OCI-LY7 (cell line): ENCODE data around the gene SEMA3C. TPM values are rescaled to one million over a fixed set of nuclear protein-coding genes. Genes with fewer than 3 reads are reported as not detected.

Experiments
- BruUV-seq: library from RNA; stranded (reverse); fragments of 400-500 nt; replicated peaks from 2 replicates; lab custom pipeline; 2021; lab: Mats Ljungman, UMichigan
- CTCF ChIA-PET: fragments of 300-600 bp; sonication (Branson Sonifier 250); formaldehyde crosslinking; loops from one replicate; lab custom pipeline; 2022; ENCODE audit warnings: antibody characterized with exemption; ENCODE audit not compliant: unreplicated experiment; lab: Charles Lee
- POLR2A ChIA-PET: fragments of 300-600 bp; sonication (Branson Sonifier 250); formaldehyde crosslinking; loops from one replicate; lab custom pipeline; 2022; ENCODE audit warnings: antibody characterized with exemption; lab: Charles Lee
- DNase-seq: peaks from one replicate; pipeline ENCODE4 v3.0.0-alpha.2; 2015; ENCODE audit warnings: low spot score
- H2AFZ ChIP-seq: fragments of 200-600 bp; sonication (generic), shearing (Covaris generic); 2 replicates; pipeline ENCODE4 v1.6.1; 2014; ENCODE audit warnings: mild to moderate bottlenecking, antibody characterized with exemption, low read length, moderate library complexity
- H3K27ac ChIP-seq: fragments of 200-600 bp; sonication (generic); 2 replicates; pipeline ENCODE4 v1.5.1; 2014; ENCODE audit warnings: mixed run types, low read depth, mild to moderate bottlenecking, moderate library complexity, low read length, inconsistent platforms; ENCODE audit not compliant: poor library complexity, severe bottlenecking
- H3K36me3 ChIP-seq: fragments of 200-600 bp; sonication (generic); 2 replicates; pipeline ENCODE4 v1.6.1; 2014; ENCODE audit warnings: mild to moderate bottlenecking, antibody characterized with exemption, low read length, moderate library complexity, mixed read lengths; ENCODE audit not compliant: insufficient read depth
- H3K4me1 ChIP-seq: fragments of 200-600 bp; sonication (generic); 2 replicates; pipeline ENCODE4 v1.5.1; 2014; ENCODE audit warnings: mild to moderate bottlenecking, low read length; ENCODE audit not compliant: insufficient read depth, poor library complexity, severe bottlenecking
- H3K4me2 ChIP-seq: fragments of 200-600 bp; sonication (generic); 2 replicates; pipeline ENCODE4 v1.6.1; 2014; ENCODE audit warnings: mild to moderate bottlenecking, low read length
- H3K4me3 ChIP-seq: fragments of 200-600 bp; sonication (generic); 2 replicates; pipeline ENCODE4 v1.5.1; 2014; ENCODE audit warnings: mild to moderate bottlenecking, low read depth, low read length; ENCODE audit not compliant: poor library complexity, severe bottlenecking
- H3K79me2 ChIP-seq: fragments of 200-600 bp; sonication (generic); 2 replicates; pipeline ENCODE4 v1.6.1; 2016; ENCODE audit warnings: low read depth, mild to moderate bottlenecking, low read length, moderate library complexity, mixed read lengths; ENCODE audit not compliant: insufficient read depth
- H3K9me2 ChIP-seq: fragments of 200-600 bp; sonication (generic); 2 replicates; pipeline ENCODE4 v1.6.1; 2016; ENCODE audit warnings: mild to moderate bottlenecking, low read length, mixed read lengths; ENCODE audit not compliant: insufficient read depth
- H3K9me3 ChIP-seq: fragments of 200-600 bp; sonication (generic); 2 replicates; pipeline ENCODE4 v1.6.1; 2014; ENCODE audit warnings: mild to moderate bottlenecking, mixed run types, low read length, mixed read lengths
- H4K20me1 ChIP-seq: fragments of 200-600 bp; sonication (generic); 2 replicates; pipeline ENCODE4 v1.6.1; 2014; ENCODE audit warnings: mild to moderate bottlenecking, antibody characterized with exemption, low read length, moderate library complexity, mixed read lengths; ENCODE audit not compliant: insufficient read depth
- EZH2phosphoT487 ChIP-seq: fragments of 200-600 bp; sonication (generic); IDR thresholded peaks from 2 replicates; pipeline ENCODE4 v1.6.1; 2018; ENCODE audit warnings: low read depth, borderline replicate concordance, mild to moderate bottlenecking, mixed run types, antibody characterized with exemption, low read length, moderate library complexity, mixed read lengths
- intact Hi-C: fragments of 100-400 bp; cut with micrococcal nuclease; formaldehyde crosslinking; loops from one replicate; pipeline ENCODE4 v1.10.0; 2022; ENCODE audit not compliant: unreplicated experiment
- total RNA-seq, 2 experiments: library from RNA; depleted of rRNA in 1 of 2; stranded (reverse); fragments of >200 nt in 1 of 2; shearing (Covaris generic) in 1 of 2; gene quantifications; 2 replicates each; pipeline ENCODE4 v1.2.3, GENCODE V29; 2014 to 2022
- TF ChIP-seq, protein P1 (sequence below): fragments of 200-600 bp; sonication (generic); conservative IDR thresholded peaks from 2 replicates; pipeline ENCODE4 v1.5.1; 2014; ENCODE audit warnings: mild to moderate bottlenecking, antibody characterized with exemption, low read length, moderate library complexity, mixed read lengths

Gene SEMA3C
- total RNA-seq, 2 experiments from 2014 or later: not detected

DNA sequence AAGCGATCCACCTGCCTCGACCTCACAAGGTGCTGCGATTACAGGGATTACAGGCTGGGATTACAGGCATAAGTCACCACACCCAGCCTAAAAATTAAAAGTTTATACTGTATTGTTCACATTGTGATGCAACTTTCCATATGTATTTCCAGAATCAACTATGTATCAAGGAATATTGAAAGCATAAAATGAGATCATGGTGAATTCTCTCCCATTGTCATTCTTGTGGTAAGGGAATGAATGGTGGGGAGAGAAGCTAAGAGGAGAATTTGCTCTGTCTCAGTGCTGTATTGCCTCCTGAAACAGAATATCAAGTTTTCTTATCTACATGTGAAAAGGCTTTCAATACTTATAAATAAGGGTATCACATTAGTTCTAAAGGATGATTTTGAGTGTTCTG is 198.7 kb downstream of the SEMA3C start:
- Histone ChIP-seq H2AFZ (no peak overlapping the region), H4K20me1 (no peaks in the 10 kb centered on the region), H3K4me1 (no peaks in the 10 kb centered on the region), H3K4me3 (no peak overlapping the region), H3K36me3 (no peaks in the 10 kb centered on the region), H3K9me2 (no peaks in the 10 kb centered on the region), H3K4me2 (no peak overlapping the region), H3K27ac (no peak overlapping the region), H3K9me3 (no peaks in the 10 kb centered on the region), H3K79me2 (no peaks in the 10 kb centered on the region)
- no peak for TF ChIP-seq EZH2phosphoT487
- TF ChIP-seq, protein P1, sequence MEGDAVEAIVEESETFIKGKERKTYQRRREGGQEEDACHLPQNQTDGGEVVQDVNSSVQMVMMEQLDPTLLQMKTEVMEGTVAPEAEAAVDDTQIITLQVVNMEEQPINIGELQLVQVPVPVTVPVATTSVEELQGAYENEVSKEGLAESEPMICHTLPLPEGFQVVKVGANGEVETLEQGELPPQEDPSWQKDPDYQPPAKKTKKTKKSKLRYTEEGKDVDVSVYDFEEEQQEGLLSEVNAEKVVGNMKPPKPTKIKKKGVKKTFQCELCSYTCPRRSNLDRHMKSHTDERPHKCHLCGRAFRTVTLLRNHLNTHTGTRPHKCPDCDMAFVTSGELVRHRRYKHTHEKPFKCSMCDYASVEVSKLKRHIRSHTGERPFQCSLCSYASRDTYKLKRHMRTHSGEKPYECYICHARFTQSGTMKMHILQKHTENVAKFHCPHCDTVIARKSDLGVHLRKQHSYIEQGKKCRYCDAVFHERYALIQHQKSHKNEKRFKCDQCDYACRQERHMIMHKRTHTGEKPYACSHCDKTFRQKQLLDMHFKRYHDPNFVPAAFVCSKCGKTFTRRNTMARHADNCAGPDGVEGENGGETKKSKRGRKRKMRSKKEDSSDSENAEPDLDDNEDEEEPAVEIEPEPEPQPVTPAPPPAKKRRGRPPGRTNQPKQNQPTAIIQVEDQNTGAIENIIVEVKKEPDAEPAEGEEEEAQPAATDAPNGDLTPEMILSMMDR: no peak
- intact Hi-C loops: no loop called here
- CTCF ChIA-PET: no interaction called here
- POLR2A ChIA-PET: no interaction called here
- BruUV-seq: no TSS peak
- no peak for DNase-seq

DNA sequence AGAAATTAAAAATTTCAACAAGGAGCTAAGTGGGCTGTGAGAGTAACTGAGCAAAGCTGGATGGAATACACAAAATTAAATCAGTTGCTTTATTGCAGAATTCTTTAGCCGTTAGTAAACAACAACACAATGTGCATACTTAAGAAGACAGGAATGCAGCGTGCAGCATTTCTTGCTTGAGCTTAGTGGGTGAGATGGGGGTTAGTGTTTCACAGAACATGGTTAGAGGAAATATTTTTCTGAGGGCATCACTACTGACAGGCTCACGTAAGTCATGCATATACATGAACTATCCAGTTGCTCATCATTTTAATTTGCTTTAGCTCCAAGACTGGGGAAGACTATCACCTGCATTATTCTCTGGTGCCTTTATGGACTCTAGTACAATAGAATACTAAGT is 199.6 kb downstream of the SEMA3C start:
- no TSS peak for BruUV-seq
- POLR2A ChIA-PET: no interaction called here
- TF ChIP-seq, protein P1: no peak
- no peak for TF ChIP-seq EZH2phosphoT487
- intact Hi-C loops: no loop called here
- Histone ChIP-seq H3K79me2 (no peaks in the 10 kb centered on the region), H3K4me1 (no peaks in the 10 kb centered on the region), H4K20me1 (no peaks in the 10 kb centered on the region), H2AFZ (no peak overlapping the region), H3K4me3 (no peak overlapping the region), H3K36me3 (no peaks in the 10 kb centered on the region), H3K4me2 (no peak overlapping the region), H3K9me3 (no peaks in the 10 kb centered on the region), H3K27ac (no peak overlapping the region), H3K9me2 (no peaks in the 10 kb centered on the region)
- no peak for DNase-seq
- CTCF ChIA-PET: no interaction called here

DNA sequence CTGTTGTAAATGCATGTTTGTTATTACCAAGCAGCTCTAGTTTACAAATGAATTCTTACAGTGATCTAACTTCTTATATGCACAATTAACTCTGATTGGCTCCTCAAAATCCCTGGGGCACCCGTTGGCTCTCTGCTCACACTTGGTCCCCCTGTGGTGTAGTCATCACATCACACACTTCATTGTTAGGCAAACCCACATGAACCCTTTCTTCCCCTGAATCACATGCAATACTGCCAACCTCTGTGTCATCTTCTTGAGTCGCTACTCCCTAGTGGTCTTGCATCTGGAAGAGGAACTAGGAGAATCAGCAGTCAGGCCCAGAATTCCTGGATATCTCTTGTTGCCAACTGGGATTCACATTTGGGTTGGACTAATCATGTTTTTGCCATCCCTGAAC is 207.3 kb downstream of the SEMA3C start:
- TF ChIP-seq, protein P1: no peak
- no peak for TF ChIP-seq EZH2phosphoT487

More for the DNA sequence above, 207.3 kb downstream of the SEMA3C start:
- no peak for DNase-seq
- H3K79me2 ChIP-seq: no peaks in the 10 kb centered on the region
- H3K27ac ChIP-seq: no peak overlapping the region
- H3K4me3 ChIP-seq: no peak overlapping the region
- H2AFZ ChIP-seq: no peak overlapping the region
- no peak overlapping the region for H3K4me2 ChIP-seq
- intact Hi-C loops: no loop called here
- H3K9me3 ChIP-seq: no peaks in the 10 kb centered on the region
- CTCF ChIA-PET: no interaction called here
- no peaks in the 10 kb centered on the region for H3K36me3 ChIP-seq
- POLR2A ChIA-PET: no interaction called here
- no peaks in the 10 kb centered on the region for H3K9me2 ChIP-seq
- H4K20me1 ChIP-seq: no peaks in the 10 kb centered on the region
- no peaks in the 10 kb centered on the region for H3K4me1 ChIP-seq
- no TSS peak for BruUV-seq
